A549 (cell line): ENCODE measurements around the gene RPP21.

Experiments
- EP300 ChIP-seq, 2 experiments: fragments of >200 bp; sonication (Bioruptor Twin); formaldehyde crosslinking; IDR thresholded peaks; 2 replicates in 1 of 2; 3 replicates in 1 of 2; pipeline ENCODE4 v1.6.1; 2016 to 2017
- GATA3 ChIP-seq: IDR thresholded peaks from 2 replicates; pipeline ENCODE4 v1.6.1; 2012; ENCODE audit warnings: borderline replicate concordance
- HEYL ChIP-seq: fragments of 250-450 bp; sonication (Bioruptor Pico); IDR thresholded peaks from 2 replicates; pipeline ENCODE4 v1.8.0; 2021; ENCODE audit warnings: mild to moderate bottlenecking, moderate library complexity
- KDM1A ChIP-seq: fragments of 200-600 bp; sonication (generic); IDR thresholded peaks from 2 replicates; pipeline ENCODE4 v1.6.1; 2016; ENCODE audit warnings: low read depth, mild to moderate bottlenecking
- MAZ ChIP-seq: fragments of 150-350 bp; IDR thresholded peaks from 2 replicates; pipeline ENCODE4 v1.6.1; 2014; ENCODE audit warnings: antibody characterized with exemption, low read depth, low read length, borderline replicate concordance
- POLR2A ChIP-seq: IDR thresholded peaks from 2 replicates; pipeline ENCODE4 v1.6.1; 2012; ENCODE audit warnings: mild to moderate bottlenecking, low read length
- POLR2AphosphoS2 ChIP-seq: conservative IDR thresholded peaks from 2 replicates; pipeline ENCODE4 v1.6.1; 2012; ENCODE audit warnings: low read length, improper control_type of control experiment, inconsistent platforms
- RNF2 ChIP-seq: fragments of 200-600 bp; sonication (generic); IDR thresholded peaks from 2 replicates; pipeline ENCODE4 v1.6.1; 2016; ENCODE audit warnings: low read depth, mild to moderate bottlenecking, antibody characterized with exemption, moderate library complexity, borderline replicate concordance
- TF ChIP-seq, protein P1 (sequence below): fragments of 200-600 bp; sonication (generic); IDR thresholded peaks from 2 replicates; pipeline ENCODE4 v1.6.1; 2016; ENCODE audit warnings: antibody characterized with exemption, mild to moderate bottlenecking, moderate library complexity
- TF ChIP-seq, protein P2 (sequence below): fragments of >200 bp; sonication (Bioruptor Twin); formaldehyde crosslinking; IDR thresholded peaks from 3 replicates; pipeline ENCODE4 v1.5.1; 2016
- TF ChIP-seq, protein P3 (sequence below): fragments of 450-650 bp; IDR thresholded peaks from 2 replicates; pipeline ENCODE4 v1.6.1; 2014; ENCODE audit warnings: antibody characterized with exemption
- TF ChIP-seq, protein P4 (sequence below): IDR thresholded peaks from 2 replicates; pipeline ENCODE4 v1.6.1; 2012
- TF ChIP-seq, protein P5 (sequence below): fragments of 250-450 bp; sonication (Bioruptor Pico); IDR thresholded peaks from 2 replicates; pipeline ENCODE4 v1.5.0; 2021; ENCODE audit warnings: mild to moderate bottlenecking, moderate library complexity, borderline replicate concordance

DNA sequence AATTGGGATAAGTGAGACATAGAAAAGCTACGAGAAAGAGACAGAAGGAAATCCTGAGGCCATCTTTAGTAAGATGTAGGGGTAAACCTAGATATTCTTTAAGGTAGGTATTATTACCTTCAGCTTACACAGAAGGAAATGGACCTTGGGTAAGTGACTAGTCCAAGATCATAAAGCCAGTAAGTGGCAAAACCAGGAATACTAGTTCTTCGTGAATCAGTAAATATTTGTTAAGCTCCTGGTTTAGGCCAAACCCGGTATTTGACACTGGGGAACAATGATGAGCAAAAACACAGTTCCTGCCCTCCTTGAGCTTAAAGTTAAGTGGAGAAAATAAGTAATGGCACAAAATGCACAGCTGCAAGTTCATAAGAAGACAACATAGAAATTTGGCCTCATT is 13.0 kb upstream of the RPP21 start:
- TF ChIP-seq POLR2A (no peak), KDM1A (no peak), EP300 (IDR thresholded peaks at IDR 0.05) (no peak), GATA3 (no peak), POLR2AphosphoS2 (no peak), RNF2 (no peak), MAZ (no peak), HEYL (CRISPR knock-in tag) (no peak)
- TF ChIP-seq, protein P1, sequence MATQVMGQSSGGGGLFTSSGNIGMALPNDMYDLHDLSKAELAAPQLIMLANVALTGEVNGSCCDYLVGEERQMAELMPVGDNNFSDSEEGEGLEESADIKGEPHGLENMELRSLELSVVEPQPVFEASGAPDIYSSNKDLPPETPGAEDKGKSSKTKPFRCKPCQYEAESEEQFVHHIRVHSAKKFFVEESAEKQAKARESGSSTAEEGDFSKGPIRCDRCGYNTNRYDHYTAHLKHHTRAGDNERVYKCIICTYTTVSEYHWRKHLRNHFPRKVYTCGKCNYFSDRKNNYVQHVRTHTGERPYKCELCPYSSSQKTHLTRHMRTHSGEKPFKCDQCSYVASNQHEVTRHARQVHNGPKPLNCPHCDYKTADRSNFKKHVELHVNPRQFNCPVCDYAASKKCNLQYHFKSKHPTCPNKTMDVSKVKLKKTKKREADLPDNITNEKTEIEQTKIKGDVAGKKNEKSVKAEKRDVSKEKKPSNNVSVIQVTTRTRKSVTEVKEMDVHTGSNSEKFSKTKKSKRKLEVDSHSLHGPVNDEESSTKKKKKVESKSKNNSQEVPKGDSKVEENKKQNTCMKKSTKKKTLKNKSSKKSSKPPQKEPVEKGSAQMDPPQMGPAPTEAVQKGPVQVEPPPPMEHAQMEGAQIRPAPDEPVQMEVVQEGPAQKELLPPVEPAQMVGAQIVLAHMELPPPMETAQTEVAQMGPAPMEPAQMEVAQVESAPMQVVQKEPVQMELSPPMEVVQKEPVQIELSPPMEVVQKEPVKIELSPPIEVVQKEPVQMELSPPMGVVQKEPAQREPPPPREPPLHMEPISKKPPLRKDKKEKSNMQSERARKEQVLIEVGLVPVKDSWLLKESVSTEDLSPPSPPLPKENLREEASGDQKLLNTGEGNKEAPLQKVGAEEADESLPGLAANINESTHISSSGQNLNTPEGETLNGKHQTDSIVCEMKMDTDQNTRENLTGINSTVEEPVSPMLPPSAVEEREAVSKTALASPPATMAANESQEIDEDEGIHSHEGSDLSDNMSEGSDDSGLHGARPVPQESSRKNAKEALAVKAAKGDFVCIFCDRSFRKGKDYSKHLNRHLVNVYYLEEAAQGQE: no peak
- TF ChIP-seq, protein P2, sequence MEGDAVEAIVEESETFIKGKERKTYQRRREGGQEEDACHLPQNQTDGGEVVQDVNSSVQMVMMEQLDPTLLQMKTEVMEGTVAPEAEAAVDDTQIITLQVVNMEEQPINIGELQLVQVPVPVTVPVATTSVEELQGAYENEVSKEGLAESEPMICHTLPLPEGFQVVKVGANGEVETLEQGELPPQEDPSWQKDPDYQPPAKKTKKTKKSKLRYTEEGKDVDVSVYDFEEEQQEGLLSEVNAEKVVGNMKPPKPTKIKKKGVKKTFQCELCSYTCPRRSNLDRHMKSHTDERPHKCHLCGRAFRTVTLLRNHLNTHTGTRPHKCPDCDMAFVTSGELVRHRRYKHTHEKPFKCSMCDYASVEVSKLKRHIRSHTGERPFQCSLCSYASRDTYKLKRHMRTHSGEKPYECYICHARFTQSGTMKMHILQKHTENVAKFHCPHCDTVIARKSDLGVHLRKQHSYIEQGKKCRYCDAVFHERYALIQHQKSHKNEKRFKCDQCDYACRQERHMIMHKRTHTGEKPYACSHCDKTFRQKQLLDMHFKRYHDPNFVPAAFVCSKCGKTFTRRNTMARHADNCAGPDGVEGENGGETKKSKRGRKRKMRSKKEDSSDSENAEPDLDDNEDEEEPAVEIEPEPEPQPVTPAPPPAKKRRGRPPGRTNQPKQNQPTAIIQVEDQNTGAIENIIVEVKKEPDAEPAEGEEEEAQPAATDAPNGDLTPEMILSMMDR: no peak
- TF ChIP-seq, protein P3, sequence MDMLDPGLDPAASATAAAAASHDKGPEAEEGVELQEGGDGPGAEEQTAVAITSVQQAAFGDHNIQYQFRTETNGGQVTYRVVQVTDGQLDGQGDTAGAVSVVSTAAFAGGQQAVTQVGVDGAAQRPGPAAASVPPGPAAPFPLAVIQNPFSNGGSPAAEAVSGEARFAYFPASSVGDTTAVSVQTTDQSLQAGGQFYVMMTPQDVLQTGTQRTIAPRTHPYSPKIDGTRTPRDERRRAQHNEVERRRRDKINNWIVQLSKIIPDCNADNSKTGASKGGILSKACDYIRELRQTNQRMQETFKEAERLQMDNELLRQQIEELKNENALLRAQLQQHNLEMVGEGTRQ: no peak
- TF ChIP-seq, protein P4, sequence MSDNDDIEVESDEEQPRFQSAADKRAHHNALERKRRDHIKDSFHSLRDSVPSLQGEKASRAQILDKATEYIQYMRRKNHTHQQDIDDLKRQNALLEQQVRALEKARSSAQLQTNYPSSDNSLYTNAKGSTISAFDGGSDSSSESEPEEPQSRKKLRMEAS: no peak
- TF ChIP-seq, protein P5, sequence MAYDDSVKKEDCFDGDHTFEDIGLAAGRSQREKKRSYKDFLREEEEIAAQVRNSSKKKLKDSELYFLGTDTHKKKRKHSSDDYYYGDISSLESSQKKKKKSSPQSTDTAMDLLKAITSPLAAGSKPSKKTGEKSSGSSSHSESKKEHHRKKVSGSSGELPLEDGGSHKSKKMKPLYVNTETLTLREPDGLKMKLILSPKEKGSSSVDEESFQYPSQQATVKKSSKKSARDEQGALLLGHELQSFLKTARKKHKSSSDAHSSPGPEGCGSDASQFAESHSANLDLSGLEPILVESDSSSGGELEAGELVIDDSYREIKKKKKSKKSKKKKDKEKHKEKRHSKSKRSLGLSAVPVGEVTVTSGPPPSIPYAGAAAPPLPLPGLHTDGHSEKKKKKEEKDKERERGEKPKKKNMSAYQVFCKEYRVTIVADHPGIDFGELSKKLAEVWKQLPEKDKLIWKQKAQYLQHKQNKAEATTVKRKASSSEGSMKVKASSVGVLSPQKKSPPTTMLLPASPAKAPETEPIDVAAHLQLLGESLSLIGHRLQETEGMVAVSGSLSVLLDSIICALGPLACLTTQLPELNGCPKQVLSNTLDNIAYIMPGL: no peak
